Activated naive CD8-positive, alpha-beta T cell treated with anti-CD3 and anti-CD28 coated beads, Interleukin-2, amount 50 U/mL, for 16 hours (primary cell): Measurements from ENCODE around the gene NCKAP5.

Experiments used
- DNase-seq: peaks from one replicate; pipeline ENCODE4 v3.0.0-alpha.2; 2020; ENCODE audit warnings: low read depth, low spot score

The NCKAP5 gene

DNA sequence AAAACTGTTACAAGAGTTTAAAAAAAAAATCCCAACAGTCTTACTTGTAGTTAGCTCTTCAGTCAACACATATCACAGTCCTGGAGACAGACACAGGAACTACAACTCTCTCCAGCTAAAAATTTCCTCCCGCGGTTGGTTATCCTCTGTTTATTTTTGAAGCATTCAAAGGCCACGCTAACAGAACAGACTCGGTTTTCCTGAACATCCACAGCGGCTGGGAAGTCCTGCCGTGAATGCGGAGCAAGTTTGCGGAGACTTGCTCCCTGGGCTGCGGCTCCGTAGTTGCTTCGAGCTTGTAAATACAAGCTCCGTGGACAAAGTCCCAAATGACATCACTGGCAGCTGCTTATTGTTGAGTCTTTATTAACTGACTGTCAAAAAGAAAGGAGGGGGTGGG, at the start of gene NCKAP5:
TSS of gene NCKAP5 (minus strand) at position 292 of the 400 bp plus-strand sequence. CDS start 50,937 bp downstream, outside the sequence.
- DNase-seq, result no peak

DNA sequence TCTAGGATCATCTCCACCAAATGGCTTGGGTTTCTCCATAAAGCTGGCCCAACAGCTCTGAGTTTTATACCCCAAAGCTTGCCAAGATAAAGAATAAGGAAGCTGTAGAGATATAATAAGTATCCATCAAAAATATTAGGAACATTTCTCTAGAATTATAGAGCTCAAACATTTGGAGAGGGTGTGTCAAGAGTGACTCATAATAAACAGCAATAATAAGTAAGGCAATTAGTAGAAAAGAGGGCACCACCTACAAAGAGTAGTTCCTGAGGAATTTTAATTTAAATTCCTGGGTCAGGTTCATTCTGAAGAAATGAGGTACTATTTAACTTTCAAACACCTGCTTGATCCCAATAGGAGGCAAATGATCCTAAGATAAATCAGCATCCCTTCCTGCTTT, 41.4 kb upstream of the NCKAP5 start:
- no peak for DNase-seq

DNA sequence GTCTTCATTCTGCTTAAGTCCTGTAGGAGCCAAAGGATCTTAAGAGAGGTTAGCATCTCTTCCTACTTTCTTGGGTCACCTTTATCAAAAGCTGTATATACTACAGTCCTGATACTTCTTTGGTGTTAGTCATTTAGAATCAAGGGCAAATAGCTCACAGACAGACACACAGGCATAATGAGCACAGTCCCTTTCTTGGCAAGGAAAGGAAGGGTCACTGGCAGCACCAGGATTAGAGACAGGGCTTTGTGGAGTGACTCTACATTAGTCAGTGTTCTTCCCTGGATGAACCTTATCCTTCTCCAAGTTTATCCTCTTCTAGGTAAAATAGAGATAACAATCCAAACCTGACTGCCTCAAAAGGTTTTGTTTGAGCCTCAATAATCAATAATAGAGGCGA, 40.0 kb upstream of the NCKAP5 start:
- DNase-seq, result no peak

DNA sequence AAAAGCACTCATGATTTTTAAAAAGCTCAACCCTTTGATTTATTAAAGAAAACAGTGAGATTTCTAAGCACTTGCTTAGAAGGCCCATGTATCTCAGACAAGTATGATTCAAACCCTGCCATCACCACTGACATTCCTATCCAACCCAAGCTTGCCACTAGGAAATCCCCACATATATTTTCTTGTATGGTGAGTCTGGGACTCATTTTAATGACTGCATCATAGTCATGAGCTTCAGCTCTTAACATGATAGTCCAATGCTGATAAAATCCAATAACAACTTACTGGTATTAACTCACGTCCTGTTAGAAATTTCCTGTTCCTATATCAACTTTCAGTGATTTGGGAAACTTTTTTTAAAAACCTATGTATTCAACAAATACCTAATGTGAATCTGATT, 39.4 kb upstream of the NCKAP5 start:
- no peak for DNase-seq

DNA sequence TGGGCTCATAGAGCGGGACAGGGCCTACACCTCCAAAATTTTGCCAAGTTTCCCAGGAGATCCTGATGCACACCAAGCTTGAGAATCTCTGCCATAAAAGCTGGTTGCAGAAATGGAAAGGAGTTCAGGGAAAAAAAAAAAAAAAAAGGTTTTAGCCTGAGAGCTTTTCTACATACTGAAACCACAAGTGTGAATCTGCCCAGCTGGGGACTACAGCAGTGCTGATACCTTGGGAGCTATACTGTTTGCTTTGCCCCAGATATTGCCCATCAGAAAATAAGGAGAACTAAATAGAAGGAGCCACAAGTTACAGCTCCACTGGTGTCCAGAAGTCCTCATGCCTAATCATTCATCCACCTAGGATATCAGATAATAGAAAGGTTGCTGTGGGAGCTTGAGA, 38.4 kb upstream of the NCKAP5 start:
- no peak for DNase-seq

DNA sequence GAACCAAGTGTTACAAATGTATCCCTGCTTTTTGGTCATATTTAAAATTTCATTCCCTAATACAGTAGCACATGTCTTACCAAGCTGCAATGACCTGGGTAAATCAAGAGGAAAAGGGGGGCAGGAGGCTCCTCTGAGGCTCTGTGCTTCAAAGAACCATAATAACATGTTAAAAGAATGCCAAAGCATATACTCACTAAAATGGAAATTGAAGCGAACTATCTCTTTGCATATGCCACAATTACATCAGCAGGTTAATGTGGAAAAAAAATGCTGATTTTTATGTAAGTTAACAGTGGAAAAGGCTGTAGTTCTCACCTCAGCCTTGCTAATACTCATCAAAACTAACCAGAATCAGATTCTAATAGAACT, 37.5 kb upstream of the NCKAP5 start:
- DNase-seq, result no peak

DNA sequence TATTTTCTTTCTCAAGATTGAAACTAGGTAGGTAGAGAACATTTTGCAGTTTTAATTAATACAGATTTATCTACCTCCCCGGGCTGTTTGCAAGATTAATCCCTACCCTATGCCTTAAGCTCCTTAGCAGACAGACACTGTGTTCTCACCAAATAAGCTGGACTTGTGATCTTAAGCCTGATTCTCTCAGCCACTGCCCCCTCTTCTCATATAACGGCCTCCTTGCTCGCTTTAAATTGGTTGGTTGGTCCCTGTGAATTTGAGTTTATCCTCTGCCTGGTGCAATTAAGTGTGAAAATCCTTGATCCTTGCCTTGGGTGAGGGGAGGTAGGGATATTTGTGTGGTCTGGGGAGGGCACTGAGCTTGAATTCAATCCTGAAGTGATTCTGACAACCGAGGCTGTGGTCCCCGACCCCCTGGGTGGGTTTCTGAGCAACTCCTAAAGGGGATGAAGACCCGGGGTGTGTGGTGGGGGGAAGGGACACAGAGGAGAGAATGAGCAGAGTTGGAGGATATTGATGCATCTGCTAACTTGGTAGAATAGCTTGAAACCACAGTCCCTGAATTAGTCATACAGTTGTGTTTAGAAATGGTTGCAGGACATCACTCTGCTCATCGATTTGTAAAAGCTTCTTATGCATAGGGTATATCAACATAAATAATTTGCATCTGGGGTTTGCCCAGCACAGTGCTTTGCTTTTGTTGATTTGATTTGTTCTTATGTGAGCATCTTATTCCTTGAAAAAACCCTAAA, 36.9 kb upstream of the NCKAP5 start:
- DNase-seq, result no peak

DNA sequence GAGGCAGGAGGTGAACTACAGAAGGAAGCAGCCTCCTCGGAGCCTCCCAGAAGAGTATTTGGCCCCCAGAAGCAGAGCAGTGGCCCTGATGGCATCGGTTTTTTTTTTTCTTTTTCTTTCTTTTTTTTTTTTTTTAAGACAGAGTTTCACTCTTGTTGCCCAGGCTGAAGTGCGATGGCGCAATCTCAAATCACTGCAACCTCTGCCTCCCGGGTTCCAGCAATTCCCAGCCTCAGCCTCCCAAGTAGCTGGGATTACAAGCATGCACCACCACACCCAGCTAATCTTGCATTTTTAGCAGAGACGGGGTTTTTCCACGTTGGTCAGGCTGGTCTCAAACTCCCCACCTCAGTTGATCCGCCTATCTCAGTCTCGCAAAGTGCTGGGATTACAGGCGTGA, 34.8 kb upstream of the NCKAP5 start:
- DNase-seq, result no peak

DNA sequence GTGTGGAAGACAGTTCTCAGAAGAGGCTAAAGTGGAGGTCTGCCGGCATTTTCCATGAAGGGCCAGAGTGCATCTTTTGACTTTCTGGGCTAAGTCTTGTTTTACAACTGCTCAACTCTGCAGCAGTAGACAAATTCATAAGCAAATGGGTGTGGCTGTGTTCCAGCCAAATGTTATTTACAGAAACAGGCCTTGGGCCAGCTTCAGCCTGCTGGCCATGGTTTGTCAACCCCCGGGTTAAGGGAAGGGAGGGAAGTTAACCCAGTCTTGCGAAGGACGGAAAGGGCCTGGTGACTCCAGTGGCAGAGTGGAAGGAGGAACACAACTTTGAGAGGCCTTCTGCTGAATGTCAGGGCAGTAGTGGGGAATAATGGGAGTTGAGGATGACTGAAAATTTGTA, 34.3 kb upstream of the NCKAP5 start:
- DNase-seq, result no peak

DNA sequence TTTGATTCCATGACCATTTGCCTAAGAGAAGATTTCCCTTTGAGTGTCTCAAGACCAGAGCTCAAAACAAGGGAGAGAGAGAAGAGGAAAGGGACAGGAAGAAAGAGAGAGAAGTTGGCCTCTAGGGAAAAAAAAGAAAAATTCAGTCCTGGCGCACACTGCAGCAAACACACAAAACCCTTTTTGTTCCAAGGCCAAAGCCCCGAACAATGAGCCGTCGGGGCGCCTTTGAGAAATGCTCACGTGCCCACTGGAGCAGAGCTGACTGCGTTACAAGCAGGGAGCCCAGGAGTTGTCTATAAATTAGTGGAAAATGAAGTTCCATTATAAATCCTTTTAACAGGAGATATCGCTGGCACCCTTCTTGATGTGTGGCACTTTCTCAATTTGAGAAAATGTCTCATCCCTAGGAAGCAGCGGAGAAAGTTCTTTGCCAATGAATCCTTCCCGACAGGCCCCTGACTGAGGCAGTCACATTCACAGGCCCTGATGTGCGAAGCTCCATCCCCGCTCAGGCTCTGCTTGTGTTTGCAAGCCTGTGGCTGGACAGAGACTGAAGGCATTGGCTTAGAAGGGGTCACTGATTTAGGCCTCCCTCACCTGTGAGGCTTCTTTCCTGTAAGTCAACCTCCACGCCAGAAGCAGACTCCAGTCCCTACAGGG, 32.1 kb upstream of the NCKAP5 start:
- DNase-seq, result no peak

DNA sequence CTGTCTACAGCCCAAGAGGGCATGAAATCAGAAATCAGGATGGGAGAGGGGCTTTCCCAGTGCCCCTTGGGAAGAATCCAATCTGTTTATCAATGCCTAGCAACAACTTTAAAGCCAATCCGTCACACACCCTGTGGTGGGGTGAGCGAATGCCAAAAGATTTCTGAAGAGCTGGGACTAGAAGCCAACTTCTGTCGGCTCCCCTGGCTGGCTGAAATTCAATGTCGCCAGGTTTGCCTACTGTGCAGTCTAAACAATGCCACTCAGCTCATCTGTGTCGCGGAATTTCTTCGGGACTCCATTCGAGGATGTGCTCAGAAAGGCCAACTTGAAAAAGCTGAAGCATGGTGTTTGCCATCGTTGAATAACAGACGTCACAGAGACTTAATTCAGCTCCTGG, 31.5 kb upstream of the NCKAP5 start:
- DNase-seq, result no peak

DNA sequence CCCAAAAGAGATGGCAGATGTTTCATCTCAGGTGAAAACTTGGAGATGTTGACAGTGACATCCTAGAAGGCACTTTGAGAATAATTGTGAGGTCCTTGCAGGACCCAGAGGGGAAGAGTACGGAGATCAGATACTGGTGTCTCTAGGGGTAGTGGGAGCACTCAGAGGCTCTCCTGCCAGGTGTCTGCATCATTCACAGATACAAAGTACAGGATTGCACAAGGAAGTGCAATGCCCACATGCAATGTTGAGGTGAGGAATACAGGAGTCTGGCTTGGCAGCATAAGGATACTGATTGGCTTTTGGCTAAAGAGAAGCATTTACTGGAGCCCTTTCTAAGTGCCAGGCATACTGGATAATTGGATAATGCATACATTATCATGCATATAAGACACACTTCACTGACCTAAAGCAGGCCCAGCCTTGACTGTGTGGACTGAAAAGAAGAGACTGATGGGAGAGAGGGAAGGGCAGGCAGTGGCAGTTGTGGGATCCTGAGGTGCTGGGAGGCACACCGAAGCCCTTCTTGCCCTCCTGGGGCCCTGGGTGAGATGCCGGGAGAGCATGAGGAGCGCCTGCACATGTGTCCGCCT, 31.0 kb upstream of the NCKAP5 start:
- no peak for DNase-seq

DNA sequence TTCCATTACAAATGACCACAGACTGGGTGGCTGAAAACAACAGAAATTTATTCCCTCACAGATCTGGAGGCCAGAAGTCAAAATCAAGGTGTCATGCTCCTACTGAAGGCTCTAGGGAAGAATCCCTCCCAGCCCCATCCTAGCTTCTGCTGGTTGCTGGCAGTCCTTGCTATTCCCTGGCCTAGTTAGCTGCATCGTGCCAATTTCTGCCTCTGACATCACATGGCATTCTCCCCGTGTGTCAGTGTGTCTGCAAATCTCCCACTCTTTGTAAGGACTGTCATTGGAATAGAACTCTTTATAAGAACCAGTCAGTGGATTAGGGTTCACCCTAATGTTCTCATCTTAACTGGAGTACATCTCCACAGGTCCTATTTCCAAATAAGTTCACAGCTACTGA, 30.5 kb upstream of the NCKAP5 start:
- DNase-seq, result no peak

DNA sequence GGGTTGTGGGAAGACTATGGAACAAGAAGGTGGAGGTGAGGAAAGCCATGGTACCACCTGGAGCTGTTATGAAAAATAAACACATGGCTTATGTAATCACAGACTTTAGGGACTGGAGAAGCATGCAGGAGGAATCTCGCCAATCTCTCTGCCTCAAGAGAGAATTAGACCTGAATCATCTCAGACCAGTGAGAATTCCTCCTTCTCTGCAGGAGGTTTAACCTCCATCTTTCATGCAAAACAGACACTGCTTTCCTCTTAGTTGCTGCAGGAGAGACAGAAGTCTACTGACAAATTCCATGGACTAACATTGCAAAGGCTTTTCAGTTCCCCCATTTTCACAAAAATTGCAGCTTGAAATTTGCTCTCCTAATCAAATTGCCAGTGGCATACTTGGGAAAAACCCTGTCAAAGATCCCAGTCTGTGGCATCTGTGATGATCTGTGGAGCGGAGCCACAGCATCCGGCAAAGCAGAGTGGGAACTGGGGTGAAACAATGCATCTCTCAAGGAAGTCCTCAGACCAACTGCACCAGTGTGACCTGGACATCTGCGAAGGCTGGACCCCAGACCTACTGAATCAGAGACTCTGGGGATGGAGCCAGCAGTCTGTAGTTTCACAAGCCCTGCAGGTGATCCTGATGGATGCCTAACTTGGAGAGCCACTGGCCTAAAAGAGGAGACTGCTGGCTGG, 28.6 kb upstream of the NCKAP5 start:
- no peak for DNase-seq

DNA sequence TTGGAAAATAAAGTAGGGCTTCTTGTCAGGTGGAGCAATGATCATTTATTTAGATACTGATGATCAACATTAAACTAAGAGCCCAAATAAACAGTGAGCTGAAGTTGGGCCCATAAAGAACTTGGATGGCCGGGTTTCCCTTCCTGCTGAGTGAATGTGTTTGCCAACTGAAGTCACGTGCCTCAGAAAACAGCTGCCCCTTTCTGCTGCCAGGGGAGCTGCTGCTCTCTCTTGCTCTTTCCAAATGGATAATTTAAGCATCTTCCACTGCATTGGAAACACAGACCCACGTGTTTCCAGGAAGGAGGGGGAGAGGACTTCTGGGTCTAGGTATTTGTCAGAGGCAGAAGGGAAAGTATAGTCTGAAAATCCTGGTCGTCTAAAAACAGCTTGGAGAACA, 22.9 kb upstream of the NCKAP5 start:
- DNase-seq, result no peak

DNA sequence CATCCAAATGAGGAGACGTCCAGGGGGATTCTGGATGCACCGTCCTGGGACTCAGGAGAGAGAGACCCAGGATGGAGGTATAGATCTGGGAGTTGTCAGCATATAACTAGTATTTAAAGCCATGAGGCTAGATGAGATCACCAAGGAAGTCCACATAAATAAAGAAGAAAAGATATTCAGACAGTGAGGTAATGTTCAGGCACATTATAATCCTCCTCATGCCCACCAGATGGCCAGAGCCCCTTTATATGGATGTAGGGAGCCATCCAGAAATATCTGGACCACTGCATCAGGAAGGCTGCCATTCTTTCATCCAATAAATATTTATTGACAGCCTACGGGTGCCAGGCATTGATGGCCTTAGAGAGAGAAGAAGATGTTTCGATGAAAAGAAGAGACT, 21.2 kb upstream of the NCKAP5 start:
- DNase-seq, result no peak

DNA sequence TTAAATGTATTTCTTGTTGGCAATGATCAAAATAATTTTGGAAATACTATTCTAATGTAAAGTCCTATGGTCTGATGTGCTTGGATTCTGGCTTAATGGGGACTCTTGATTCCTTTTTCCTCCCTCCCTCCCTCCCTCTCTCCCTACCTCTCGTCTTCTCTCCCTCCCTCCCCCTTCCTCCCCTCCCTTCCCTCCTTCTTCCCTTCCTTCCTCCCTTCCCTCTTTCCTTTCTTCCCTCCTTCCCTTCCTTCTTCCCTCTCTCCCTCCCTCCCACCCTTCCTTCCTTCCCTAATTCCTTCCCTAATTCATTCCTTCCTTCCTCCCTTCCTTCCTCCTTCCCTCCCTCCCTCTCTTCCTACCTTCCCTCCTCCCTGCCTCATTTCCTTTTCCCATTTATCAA, 19.9 kb upstream of the NCKAP5 start:
- DNase-seq, result no peak

DNA sequence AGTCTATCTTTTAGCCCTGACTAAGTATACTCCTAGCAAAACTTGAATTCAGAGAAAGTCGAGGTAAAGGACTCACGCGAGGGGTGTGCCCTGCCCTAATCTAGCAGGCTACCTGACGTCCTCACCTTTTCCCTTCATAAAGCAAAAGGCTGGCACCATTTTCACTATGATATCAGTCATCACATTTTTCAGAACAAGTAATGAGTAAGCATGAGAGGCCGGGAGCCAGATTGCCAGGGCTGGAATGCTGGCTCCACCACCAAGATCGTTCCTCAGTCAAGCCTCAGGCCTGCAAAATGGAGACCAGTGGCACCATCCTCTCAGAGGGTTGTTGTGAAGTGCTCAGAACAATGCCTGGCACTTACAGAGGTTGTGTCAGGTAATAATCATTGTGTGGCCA, 18.7 kb upstream of the NCKAP5 start:
- DNase-seq, result no peak

DNA sequence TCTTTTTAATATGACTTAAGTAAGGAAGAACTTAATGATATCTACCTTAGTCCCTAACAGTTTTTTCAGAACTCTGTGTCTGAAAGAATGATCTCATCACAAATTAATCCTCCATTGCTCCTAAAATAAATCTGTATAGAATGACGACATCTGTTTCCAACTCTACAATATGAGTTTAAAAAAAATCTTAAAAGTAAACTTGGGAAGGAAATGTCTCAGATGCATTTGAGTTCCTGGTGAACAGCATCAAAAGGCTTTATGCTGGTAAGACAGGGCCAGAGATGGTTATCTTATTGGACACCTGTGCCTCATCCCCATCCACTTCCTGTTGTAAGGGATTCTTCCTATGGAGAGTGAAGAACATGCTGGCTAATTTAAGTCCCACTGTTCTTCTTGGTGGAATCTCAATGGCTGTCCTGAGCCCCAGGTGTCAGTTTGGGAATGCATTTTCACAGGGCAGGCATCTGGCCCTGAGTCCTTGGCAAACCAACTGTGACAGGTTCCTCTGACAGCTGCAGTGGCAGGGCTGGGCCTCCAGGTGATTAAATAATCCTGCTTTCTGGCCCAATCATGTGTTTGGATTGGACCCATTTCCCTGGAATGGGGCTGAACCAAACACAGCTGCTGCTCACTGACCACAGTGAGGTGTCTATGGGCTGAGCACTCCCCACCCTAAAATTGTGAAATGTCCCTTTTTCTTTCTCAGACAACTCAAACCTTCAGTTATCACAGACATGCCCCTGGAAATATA, 12.9 kb upstream of the NCKAP5 start:
- no peak for DNase-seq

DNA sequence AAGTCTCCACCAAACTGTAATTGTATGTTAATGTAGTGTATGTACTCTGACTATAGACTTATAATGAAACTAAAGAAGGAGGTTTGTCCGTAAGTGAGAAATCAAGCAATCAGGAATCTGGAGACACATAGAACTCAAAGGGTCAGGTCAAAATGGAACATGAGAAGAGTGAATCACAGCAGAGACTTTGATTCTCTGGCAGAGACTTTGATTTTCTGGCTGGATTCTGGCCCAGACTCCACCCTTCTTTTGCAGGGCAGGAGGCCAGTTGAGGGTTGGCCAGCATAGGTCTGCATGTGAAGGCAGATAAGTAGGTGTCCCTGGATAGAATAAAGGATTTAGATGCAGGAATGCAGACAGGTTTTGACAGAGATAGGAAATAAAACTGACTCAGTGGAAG, 11.0 kb upstream of the NCKAP5 start:
- no peak for DNase-seq

DNA sequence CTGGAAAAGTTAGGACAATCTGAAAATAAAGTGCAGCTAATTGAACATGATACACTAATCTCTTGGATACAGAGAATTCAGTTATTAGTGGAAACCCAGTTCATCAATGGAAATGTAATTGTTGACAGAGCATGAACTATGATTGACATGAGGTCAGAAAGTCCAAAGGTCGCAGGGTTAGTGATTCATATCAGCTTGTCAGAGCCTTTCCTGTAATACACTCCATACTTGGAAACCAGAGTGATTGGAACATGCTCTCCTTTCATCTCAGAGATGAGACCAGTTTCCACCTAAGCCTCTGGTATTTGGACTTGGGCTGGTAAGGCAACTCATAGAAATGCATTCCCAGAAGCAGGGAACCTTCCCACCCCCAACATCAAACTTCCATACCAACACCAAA, 8.5 kb upstream of the NCKAP5 start:
- no peak for DNase-seq

DNA sequence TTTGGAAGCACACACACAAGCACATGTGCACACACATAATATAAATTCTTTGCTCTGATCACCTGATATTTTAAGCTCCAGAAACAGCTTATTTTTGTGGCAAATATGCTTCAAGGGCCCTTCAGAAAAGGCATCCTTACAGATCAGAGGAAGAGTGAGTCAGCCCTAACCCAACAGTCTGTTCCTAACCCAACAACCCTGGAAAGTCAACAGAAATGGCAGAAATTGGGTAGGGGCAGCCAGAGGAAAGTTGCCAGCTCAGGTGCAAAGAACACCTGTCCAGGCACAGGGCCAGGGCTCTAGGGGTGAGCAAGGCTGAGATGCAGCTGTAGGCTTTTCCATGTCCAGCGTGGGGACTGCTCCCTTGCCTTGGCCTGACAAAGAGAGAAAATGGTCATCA, 6.4 kb upstream of the NCKAP5 start:
- DNase-seq, result no peak
